Medulla oblongata (tissue), 1 donor: Measurements from ENCODE around the gene GALR2.

Source experiments
- DNase-seq: peaks from one replicate; pipeline ENCODE4 v3.0.0-alpha.2; 2015; ENCODE audit errors: extremely low spot score

Gene GALR2

GRCh38 chr17:76094046-76094445 is 19.5 kb downstream of the GALR2 start:
- DNase-seq: no peak

GRCh38 chr17:76095943-76096342 is 21.4 kb downstream of the GALR2 start:
- no peak for DNase-seq

DNA sequence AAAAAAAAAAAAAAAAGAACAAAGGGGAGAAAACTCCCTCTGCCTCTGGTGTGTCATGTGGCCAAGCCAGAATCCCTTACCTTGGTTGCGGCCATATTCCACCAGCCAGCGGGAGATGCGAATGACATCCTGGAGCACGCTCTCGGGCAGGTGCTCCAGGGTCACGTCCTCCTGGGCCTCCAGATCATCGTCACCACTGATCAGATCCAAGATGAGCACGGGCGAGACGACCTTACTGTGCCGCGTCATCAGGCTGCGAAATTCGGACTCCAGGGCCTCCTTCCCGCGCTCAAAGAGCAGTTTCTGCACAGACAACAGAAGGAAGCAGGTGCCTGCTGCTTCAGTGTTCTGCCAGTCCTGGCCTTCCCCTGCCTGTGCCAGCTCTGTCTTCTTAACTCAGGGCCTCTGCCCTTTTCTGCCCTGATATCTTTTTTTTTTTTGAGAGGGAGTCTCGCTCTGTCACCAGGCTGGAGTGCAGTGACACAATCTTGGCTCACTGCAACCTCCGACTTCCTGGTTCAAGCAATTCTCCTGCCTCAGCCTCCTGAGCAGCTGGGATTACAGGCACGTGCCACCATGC is 23.2 kb downstream of the GALR2 start:
- no peak for DNase-seq

- DNase-seq: no peak
These were observed 28.3 kb downstream of the GALR2 start for GRCh38 chr17:76102944-76103273.

GRCh38 chr17:76103274-76104139 is 28.9 kb downstream of the GALR2 start, which contains the start of gene EXOC7:
TSS of gene EXOC7 (minus strand) at chr17:76103787. CDS start at chr17:76103692, 95 bp downstream.
- DNase-seq: peak; percentile 96

DNA sequence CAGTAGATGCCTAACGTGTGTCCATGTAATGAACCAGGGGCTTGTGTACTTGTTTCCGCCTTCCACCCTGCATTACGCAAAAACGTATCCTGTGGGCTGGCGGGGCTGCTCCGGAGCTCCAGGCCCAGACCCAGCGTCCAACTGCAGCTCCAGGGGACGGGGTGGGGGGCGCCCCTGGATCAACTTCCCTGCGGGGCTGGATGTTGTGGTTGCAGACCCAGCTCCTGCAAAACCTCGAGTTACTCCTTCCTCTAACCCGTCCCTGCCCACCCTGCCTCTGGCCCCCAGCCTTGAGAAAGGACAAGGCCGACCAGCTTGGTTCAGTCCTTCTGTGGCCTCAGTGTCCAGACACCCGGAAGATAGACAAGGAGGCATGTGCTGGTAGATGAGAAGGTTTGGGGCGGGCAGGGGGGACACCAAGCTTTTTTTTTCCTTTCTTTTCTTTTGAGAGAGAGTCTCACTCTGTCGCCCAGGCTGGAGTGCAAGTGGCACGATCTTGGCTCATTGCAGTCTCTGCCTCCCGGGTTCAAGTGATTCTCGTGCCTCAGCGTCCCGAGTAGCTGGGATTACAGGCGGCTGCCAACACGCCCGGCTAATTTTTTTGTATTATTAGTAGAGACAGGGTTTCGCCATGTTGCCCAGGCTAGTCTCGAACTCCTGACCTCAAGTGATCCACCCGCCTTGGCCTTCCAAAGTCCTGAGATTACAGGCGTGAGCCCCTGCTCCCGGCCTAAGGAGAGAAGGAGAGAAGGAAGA is 29.7 kb downstream of the GALR2 start:
- no peak for DNase-seq

- no peak for DNase-seq
These were observed 30.3 kb downstream of the GALR2 start for GRCh38 chr17:76104896-76105231.

- DNase-seq: no peak
These were observed 32.1 kb downstream of the GALR2 start for GRCh38 chr17:76106703-76107102.

DNA sequence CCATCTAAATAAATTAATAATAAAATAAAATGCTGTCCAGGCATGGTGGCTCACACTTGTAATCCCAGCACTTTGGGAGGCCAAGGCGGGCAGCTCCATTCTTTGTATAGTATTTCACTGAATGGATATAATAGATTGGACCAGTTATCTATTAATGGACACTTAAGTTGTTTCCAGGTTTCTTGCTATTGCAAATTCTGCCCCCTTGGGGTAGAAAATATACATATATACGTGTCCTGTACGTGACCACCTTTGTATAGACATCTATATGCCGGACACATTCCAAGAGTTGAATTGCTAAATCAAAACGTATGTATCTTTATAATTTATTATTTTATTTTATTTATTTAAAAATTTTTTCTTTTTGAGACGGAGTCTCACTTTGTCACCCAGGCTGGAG is 32.9 kb downstream of the GALR2 start:
- DNase-seq: no peak

DNA sequence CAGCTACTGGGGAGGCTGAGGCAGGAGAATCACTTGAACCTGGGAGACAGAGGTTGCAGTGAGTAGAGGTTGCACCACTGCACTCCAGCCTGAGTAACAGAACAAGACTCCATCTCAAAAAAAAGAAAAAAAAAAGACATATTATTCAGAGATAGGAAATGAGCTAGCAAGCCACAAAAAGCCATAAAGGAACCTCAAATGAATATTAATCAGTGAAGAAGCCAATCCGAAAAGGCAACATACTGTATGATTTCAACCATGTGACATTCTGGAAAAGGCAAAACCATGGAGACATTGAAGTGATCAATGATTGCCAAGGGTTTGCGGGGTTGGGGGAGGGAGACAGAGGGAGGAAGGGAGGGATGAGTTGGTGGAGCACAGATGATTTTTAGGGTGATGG is 37.4 kb downstream of the GALR2 start:
- DNase-seq: no peak

DNA sequence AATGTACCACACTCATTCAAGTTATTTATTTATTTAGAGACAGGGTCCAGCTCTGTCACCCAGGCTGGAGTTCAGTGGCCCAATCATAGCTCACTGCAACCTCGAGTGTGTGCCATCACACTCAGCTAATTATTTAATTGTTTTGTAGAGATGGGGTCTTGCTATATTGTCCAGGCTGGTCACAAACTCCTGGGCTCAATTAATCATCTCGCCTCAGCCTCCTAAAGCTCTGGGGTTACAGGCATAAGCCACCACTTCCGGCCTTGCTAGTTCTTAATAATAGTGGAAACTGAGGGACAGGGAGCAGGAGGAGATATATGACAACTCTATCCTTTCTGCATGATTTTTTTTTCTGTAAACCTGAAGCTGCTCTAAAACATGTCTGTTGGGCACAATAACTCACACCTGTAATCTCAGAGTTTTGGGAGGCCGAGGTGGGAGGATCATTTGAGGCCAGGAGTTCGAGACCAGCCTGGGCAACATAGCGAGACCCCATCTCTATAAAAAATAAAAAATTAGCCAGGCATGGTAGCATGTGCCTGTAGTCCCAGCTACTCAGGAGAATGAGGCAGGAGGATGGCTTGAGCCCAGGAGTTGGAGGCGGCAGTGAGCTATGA is 40.7 kb downstream of the GALR2 start:
- DNase-seq: no peak

GRCh38 chr17:76119409-76120371 is 45.1 kb downstream of the GALR2 start:
- DNase-seq: no peak

- no peak for DNase-seq
These were observed 46.1 kb downstream of the GALR2 start for GRCh38 chr17:76120658-76121008.

DNA sequence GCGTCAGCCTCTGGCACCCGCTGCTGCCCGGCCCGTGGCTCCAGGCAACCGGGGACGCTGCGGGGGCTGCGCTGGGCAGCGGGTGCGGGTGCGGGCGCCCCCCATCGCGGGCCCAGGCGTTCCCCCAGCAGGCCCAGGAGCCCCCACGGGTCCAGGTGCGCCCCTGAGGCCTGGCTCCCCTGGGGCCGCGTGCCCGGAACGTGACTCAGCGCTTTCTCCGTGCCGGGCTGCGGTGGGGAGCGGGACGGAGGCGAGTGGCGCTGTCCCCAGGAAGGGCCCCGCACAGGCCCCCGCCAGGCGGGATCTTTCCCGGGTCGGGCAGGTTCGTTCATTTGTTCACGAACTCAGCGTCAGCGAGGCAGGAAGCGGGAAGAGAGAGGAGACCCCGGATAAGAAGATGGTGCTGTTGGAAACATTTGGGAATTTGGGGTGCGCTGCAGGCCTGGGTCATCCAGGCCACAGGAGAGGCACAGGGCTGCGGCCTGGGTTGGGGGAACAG is 47.4 kb downstream of the GALR2 start:
- DNase-seq: no peak

GRCh38 chr17:76122431-76123190 is 48.0 kb downstream of the GALR2 start:
- DNase-seq: no peak

- no peak for DNase-seq
These were observed 48.6 kb downstream of the GALR2 start for GRCh38 chr17:76123191-76123499.

DNA sequence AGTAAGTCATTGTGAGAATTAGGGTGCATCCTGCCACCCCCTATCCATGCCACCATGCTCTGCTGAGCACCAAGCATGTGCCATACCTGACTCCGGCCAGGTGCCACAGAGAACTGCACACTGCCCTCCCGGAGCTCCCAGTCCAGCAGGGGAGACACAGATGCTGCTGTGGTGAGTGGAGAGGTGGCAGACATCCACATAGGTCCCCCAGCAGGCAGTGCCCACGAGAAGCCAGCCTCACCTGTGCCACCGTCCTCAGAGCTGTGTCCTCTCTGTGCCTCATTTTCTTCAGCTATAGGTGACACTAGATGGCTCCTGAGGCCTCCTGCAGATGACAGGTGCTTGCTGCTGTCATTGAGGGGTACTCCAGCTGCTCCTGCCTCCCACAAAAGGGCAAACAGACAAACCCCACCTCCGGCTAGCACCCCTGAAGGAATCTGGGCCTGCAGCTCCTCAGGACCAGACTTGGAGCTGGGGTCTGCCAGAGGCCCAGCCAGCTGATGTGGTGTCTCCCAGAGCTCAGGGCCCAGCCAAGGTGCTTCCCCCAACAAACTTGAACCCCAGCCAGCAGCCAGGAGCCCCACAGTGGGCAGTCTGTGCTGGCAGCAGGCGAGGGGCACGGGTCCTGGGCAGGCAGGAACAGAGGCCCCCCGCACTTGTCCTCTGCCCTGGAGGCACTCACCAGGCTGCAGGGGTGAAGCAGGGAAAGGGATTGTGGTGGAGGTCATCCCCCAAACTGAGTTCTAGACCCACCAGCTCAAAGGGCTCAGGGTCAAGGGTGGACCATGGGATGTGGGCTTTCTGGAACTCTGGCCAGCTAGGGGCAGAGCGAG is 49.4 kb downstream of the GALR2 start:
- DNase-seq: no peak

GRCh38 chr17:76124582-76125390 is 50.2 kb downstream of the GALR2 start:
- DNase-seq: no peak

- DNase-seq: no peak
These were observed 50.8 kb downstream of the GALR2 start for GRCh38 chr17:76125391-76125675.
